DOHH2 (cell line): ENCODE results near the gene ANKHD1.
A peak's percentile ranks its signal among the peaks of the same experiment; 100 is the strongest.

Experiments used
- H3F3A ChIP-seq: fragments of 200-600 bp; sonication (generic), shearing (Covaris generic); 2 replicates; pipeline ENCODE4 v1.6.0; 2016; ENCODE audit warnings: antibody characterized with exemption, mild to moderate bottlenecking; ENCODE audit not compliant: control insufficient read depth, insufficient read depth
- H3K27ac ChIP-seq: fragments of 200-600 bp; sonication (generic); 2 replicates; pipeline ENCODE4 v1.5.1; 2014; ENCODE audit warnings: low read depth, mild to moderate bottlenecking, low read length, moderate library complexity
- H3K27me3 ChIP-seq: fragments of 200-600 bp; sonication (generic); 2 replicates; pipeline ENCODE4 v1.6.1; 2014; ENCODE audit warnings: mild to moderate bottlenecking, low read length, mixed read lengths; ENCODE audit not compliant: control insufficient read depth
- H3K36me3 ChIP-seq: fragments of 200-600 bp; sonication (generic); 2 replicates; pipeline ENCODE4 v1.6.1; 2014; ENCODE audit warnings: mild to moderate bottlenecking, low read length, moderate library complexity, mixed read lengths; ENCODE audit not compliant: control insufficient read depth
- H3K4me1 ChIP-seq: fragments of 200-600 bp; sonication (generic); 2 replicates; pipeline ENCODE4 v1.6.1; 2014; ENCODE audit warnings: mild to moderate bottlenecking, low read length, mixed read lengths; ENCODE audit not compliant: control insufficient read depth
- H3K4me2 ChIP-seq: fragments of 200-600 bp; sonication (generic); 2 replicates; pipeline ENCODE4 v1.6.0; 2014; ENCODE audit warnings: mild to moderate bottlenecking, low read length, moderate library complexity
- H3K4me3 ChIP-seq: fragments of 200-600 bp; sonication (generic); 2 replicates; pipeline ENCODE4 v1.5.1; 2014; ENCODE audit warnings: mild to moderate bottlenecking, low read length, mixed read lengths
- H3K79me2 ChIP-seq: fragments of 200-600 bp; sonication (generic); 2 replicates; pipeline ENCODE4 v1.6.1; 2014; ENCODE audit warnings: mild to moderate bottlenecking, low read length, mixed read lengths; ENCODE audit not compliant: control insufficient read depth
- H3K9me2 ChIP-seq: fragments of 200-600 bp; sonication (generic); replicated peaks from 2 replicates; pipeline ENCODE4 v1.6.1; 2014; ENCODE audit warnings: mild to moderate bottlenecking, low read length, mixed read lengths; ENCODE audit not compliant: control insufficient read depth
- H3K9me3 ChIP-seq: fragments of 200-600 bp; sonication (generic); 2 replicates; pipeline ENCODE4 v1.6.1; 2014; ENCODE audit warnings: antibody characterized with exemption, low read length, mixed read lengths; ENCODE audit not compliant: control insufficient read depth, insufficient read depth
- H4K20me1 ChIP-seq: fragments of 200-600 bp; sonication (generic); 2 replicates; pipeline ENCODE4 v1.6.0; 2014; ENCODE audit warnings: low read depth, mild to moderate bottlenecking, antibody characterized with exemption, low read length, moderate library complexity; ENCODE audit not compliant: control insufficient read depth, insufficient read depth
- CTCF ChIP-seq: fragments of 200-600 bp; sonication (generic); IDR thresholded peaks from one replicate; pipeline ENCODE4 v1.5.1; 2014; ENCODE audit warnings: antibody characterized with exemption, mild to moderate bottlenecking, low read depth, low read length; ENCODE audit not compliant: poor library complexity, severe bottlenecking
- EZH2phosphoT487 ChIP-seq: fragments of 200-600 bp; sonication (generic); IDR thresholded peaks from 2 replicates; pipeline ENCODE4 v1.6.1; 2017; ENCODE audit warnings: borderline replicate concordance, mild to moderate bottlenecking, antibody characterized with exemption, low read length, moderate library complexity, mixed read lengths

The ANKHD1 gene

GRCh38 chr5:140408750-140409241, 7.2 kb downstream of the ANKHD1 start:
- no peaks in the 10 kb centered on the region for H3K27me3 ChIP-seq
- peaks cover 7% of the 10 kb centered on the region for H3F3A ChIP-seq
- peaks cover 23% of the 10 kb centered on the region for H4K20me1 ChIP-seq
- peaks cover 100% of the 10 kb centered on the region for H3K79me2 ChIP-seq
- peaks cover 23% of the 10 kb centered on the region for H3K4me1 ChIP-seq
- H3K9me2 ChIP-seq, result no peaks in the 10 kb centered on the region
- no peaks in the 10 kb centered on the region for H3K9me3 ChIP-seq
- peaks cover 53% of the 10 kb centered on the region for H3K36me3 ChIP-seq
- 0 out of 2 replicates have a peak overlapping the region, but pooled peaks have one; percentile 13 for H3K4me2 ChIP-seq
- no peak overlapping the region for H3K4me3 ChIP-seq
- H3K27ac ChIP-seq, result no peak overlapping the region
- TF ChIP-seq EZH2phosphoT487 (no peak), CTCF (no peak)

DNA sequence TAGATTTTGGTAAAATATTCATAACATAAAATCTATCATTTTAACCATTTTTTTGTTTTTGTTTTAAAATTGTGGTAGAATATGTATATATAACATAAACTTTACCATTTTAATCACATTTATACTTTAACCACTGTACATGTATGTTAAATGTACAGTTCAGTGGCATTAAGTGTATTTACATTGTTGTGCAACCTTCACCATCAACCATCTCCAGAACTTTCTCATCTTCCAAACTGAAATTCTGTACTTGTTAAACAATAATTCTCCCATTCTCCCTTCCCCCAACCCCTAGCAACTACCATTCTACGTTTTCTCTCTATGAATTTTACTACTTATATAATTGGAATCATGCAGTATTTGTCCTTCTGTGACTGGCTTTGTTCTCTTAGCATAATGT, 11.6 kb downstream of the ANKHD1 start:
- no peaks in the 10 kb centered on the region for H3K9me3 ChIP-seq
- no peak overlapping the region for H3K4me2 ChIP-seq
- no peak overlapping the region for H3K4me3 ChIP-seq
- peaks cover 7% of the 10 kb centered on the region for H3F3A ChIP-seq
- peaks cover 12% of the 10 kb centered on the region for H3K4me1 ChIP-seq
- H3K9me2 ChIP-seq, result no peaks in the 10 kb centered on the region
- H3K36me3 ChIP-seq, result peaks cover 37% of the 10 kb centered on the region
- H4K20me1 ChIP-seq, result peaks cover 15% of the 10 kb centered on the region; the same call in 1 of the 2 replicates
- TF ChIP-seq EZH2phosphoT487, result no peak
- no peak for TF ChIP-seq CTCF
- H3K79me2 ChIP-seq, result peaks cover 98% of the 10 kb centered on the region
- no peak overlapping the region for H3K27ac ChIP-seq
- no peaks in the 10 kb centered on the region for H3K27me3 ChIP-seq

DNA sequence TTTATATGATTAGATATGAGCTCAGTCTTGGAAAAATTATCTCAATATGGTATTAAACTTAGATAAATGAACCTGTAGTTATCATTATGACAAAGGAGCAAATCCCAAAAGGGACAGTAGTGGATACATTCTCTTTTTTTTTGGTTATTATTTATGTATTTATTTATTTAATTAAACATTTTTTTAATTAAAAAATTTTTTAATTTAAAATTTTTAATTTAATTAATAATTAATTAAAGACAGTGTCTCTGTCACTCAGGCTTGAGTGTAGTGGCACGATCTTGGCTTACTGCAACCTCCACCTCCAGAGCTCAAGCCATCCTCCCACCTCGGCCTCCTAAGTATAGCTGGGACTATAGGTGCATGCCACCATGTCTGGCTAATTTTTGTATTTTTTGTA, 15.6 kb downstream of the ANKHD1 start:
- no peaks in the 10 kb centered on the region for H3K27me3 ChIP-seq
- peaks cover 33% of the 10 kb centered on the region for H3K36me3 ChIP-seq
- no peak overlapping the region for H3K27ac ChIP-seq
- H4K20me1 ChIP-seq, result peaks cover 16% of the 10 kb centered on the region; the same call in 1 of the 2 replicates
- H3K79me2 ChIP-seq, result peaks cover 97% of the 10 kb centered on the region
- no peak for TF ChIP-seq EZH2phosphoT487
- no peak for TF ChIP-seq CTCF
- no peaks in the 10 kb centered on the region for H3K9me2 ChIP-seq
- no peaks in the 10 kb centered on the region for H3K9me3 ChIP-seq
- peaks cover 21% of the 10 kb centered on the region for H3K4me1 ChIP-seq
- H3F3A ChIP-seq, result no peaks in the 10 kb centered on the region
- no peak overlapping the region for H3K4me3 ChIP-seq
- H3K4me2 ChIP-seq, result no peak overlapping the region
